Measurements from ENCODE around the gene MRPS7. TPM values are rescaled to one million over a fixed set of nuclear protein-coding genes. Genes with fewer than 3 reads are reported as not detected.
A peak's percentile ranks its signal among the peaks of the same experiment; 100 is the strongest.

The MRPS7 gene
- total and polyA plus RNA-seq, 2 donors (not counting 1 experiment from before 2014, with no cell fraction given), result 25.1 to 42.6 TPM

GRCh38 chr17:75262112-75262606 is 480 bp downstream of the MRPS7 start:
- H2AFZ ChIP-seq (ENCODE audit: insufficient read depth, low read depth, low read length, poor library complexity, severe bottlenecking), result peak overlapping the region; percentile 87
- H3K9ac ChIP-seq (ENCODE audit: low read length), result peak overlapping the region; percentile 94
- H3K4me3 ChIP-seq (ENCODE audit: control extremely low read depth in 1 of 5, extremely low read depth in 1 of 5, insufficient read depth in 1 of 5, low read depth in 2 of 5, low read length in 4 of 5), result peak overlapping the region; percentile 59 to 96 (median 95)
- intact Hi-C loops (cut with micrococcal nuclease), result no loop called here
- peaks cover 25% of the 10 kb centered on the region in 2 donors for H3K4me1 ChIP-seq (ENCODE audit: control insufficient read depth in 2 of 2, insufficient read depth in 2 of 2, low read length in 2 of 2)
- no peak for DNase-seq
- peak overlapping the region; percentile 97 for H3K4me3 Mint-ChIP-seq
- H3K36me3 ChIP-seq (replicated peaks in 1 of 2; ENCODE audit: control extremely low read depth in 1 of 2, control insufficient read depth in 1 of 2, extremely low read depth in 1 of 2, insufficient read depth in 2 of 2, low read length in 1 of 2), result peaks cover 0 to 22% of the 10 kb centered on the region in 2 experiments
- peaks cover 16% of the 10 kb centered on the region for H4K20me1 ChIP-seq (ENCODE audit: control insufficient read depth, insufficient read depth, low read length, poor library complexity, severe bottlenecking)
- no peaks in the 10 kb centered on the region for H3K27me3 ChIP-seq (replicated peaks in 1 of 4; ENCODE audit: control extremely low read depth in 1 of 4, control insufficient read depth in 3 of 4, insufficient read depth in 4 of 4, low read length in 3 of 4)
- no peaks in the 10 kb centered on the region for H3K27me3 Mint-ChIP-seq
- ATAC-seq (ENCODE audit: low read depth), result no peak
- H3K27ac ChIP-seq (ENCODE audit: low read length in 2 of 2), result peak overlapping the region; percentile 95 to 99
- H3K79me2 ChIP-seq (ENCODE audit: control insufficient read depth, insufficient read depth, low read length), result peaks cover 73% of the 10 kb centered on the region
- H3K9me3 ChIP-seq (ENCODE audit: control extremely low read depth in 1 of 3, control insufficient read depth in 2 of 3, insufficient read depth in 1 of 3, low read length in 2 of 3), result no peaks in the 10 kb centered on the region
- peaks cover 47% of the 10 kb centered on the region for H3K4me1 Mint-ChIP-seq
- ChIA-PET CTCF (interaction anchor here (0.7 to 4.9 kb wide), 12 partner anchors 9 to 488 kb away, joined by 3 to 62 read pairs (median 8); partner anchors contain the start of genes MIF4GD and SLC25A19), POLR2A (interaction anchor here (0.6 to 3.2 kb wide), 11 partner anchors 9 to 194 kb away, joined by 4 to 41 read pairs (median 7); partner anchors contain the start of genes GRB2, MIF4GD, SLC25A19 and TMEM94)
- H3K4me2 ChIP-seq (replicated peaks; ENCODE audit: low read depth, low read length, poor library complexity, severe bottlenecking), result peak overlapping the region; percentile 88
- H3K9me3 Mint-ChIP-seq (ENCODE audit: insufficient read depth), result no peaks in the 10 kb centered on the region
- WGBS (ENCODE audit: insufficient coverage), result 1% methylated on average over 22 of the region's 23 CpGs
- peak overlapping the region; percentile 100 for H3K27ac Mint-ChIP-seq
- no peak for TF ChIP-seq EZH2 (IDR thresholded peaks at IDR 0.05; ENCODE audit: borderline replicate concordance, insufficient read depth, low read depth, low read length, poor library complexity, severe bottlenecking)
- no peak for TF ChIP-seq CTCF (IDR thresholded peaks at IDR 0.05)

GRCh38 chr17:75263055-75263454 is 1.4 kb downstream of the MRPS7 start:
- Histone ChIP-seq H3K36me3 (replicated peaks in 1 of 2; ENCODE audit: control extremely low read depth in 1 of 2, control insufficient read depth in 1 of 2, extremely low read depth in 1 of 2, insufficient read depth in 2 of 2, low read length in 1 of 2) (peaks cover 0 to 26% of the 10 kb centered on the region in 2 experiments), H4K20me1 (ENCODE audit: control insufficient read depth, insufficient read depth, low read length, poor library complexity, severe bottlenecking) (peaks cover 16% of the 10 kb centered on the region), H3K4me1 (ENCODE audit: control insufficient read depth in 2 of 2, insufficient read depth in 2 of 2, low read length in 2 of 2) (peaks cover 25% of the 10 kb centered on the region in 2 donors), H3K27me3 (replicated peaks in 1 of 4; ENCODE audit: control extremely low read depth in 1 of 4, control insufficient read depth in 3 of 4, insufficient read depth in 4 of 4, low read length in 3 of 4) (no peaks in the 10 kb centered on the region), H3K27ac (ENCODE audit: low read length in 2 of 2) (no peak overlapping the region), H3K9me3 (ENCODE audit: control extremely low read depth in 1 of 3, control insufficient read depth in 2 of 3, insufficient read depth in 1 of 3, low read length in 2 of 3) (no peaks in the 10 kb centered on the region), H2AFZ (ENCODE audit: insufficient read depth, low read depth, low read length, poor library complexity, severe bottlenecking) (no peak overlapping the region), H3K4me3 (ENCODE audit: control extremely low read depth in 1 of 5, extremely low read depth in 1 of 5, insufficient read depth in 1 of 5, low read depth in 2 of 5, low read length in 4 of 5) (no peak overlapping the region), H3K79me2 (ENCODE audit: control insufficient read depth, insufficient read depth, low read length) (peaks cover 67% of the 10 kb centered on the region), H3K4me2 (replicated peaks; ENCODE audit: low read depth, low read length, poor library complexity, severe bottlenecking) (peak overlapping the region; percentile 88), H3K9ac (ENCODE audit: low read length) (no peak overlapping the region)
- no peak for DNase-seq
- CTCF ChIA-PET, result interaction anchor here (0.6 to 4.9 kb wide), 11 partner anchors 8 to 487 kb away, joined by 3 to 62 read pairs (median 4); partner anchors contain the start of gene MIF4GD
- Mint-ChIP-seq H3K4me3 (peak overlapping the region; percentile 97), H3K4me1 (peaks cover 41% of the 10 kb centered on the region), H3K27me3 (no peaks in the 10 kb centered on the region), H3K27ac (no peak overlapping the region), H3K9me3 (ENCODE audit: insufficient read depth) (no peaks in the 10 kb centered on the region)
- POLR2A ChIA-PET, result interaction anchor here (0.6 to 3.2 kb wide), 3 partner anchors 8 to 144 kb away, joined by 6 to 40 read pairs (median 8); partner anchors contain the start of gene MIF4GD
- intact Hi-C loops (cut with micrococcal nuclease), result no loop called here
- TF ChIP-seq EZH2 (IDR thresholded peaks at IDR 0.05; ENCODE audit: borderline replicate concordance, insufficient read depth, low read depth, low read length, poor library complexity, severe bottlenecking), result no peak
- no peak for TF ChIP-seq CTCF (IDR thresholded peaks at IDR 0.05)
- 100% methylated on average over 1 of the region's 4 CpGs for whole genome bisulfite sequencing (ENCODE audit: insufficient coverage)
- ATAC-seq (ENCODE audit: low read depth), result no peak
